Stimulated activated CD8-positive, alpha-beta memory T cell treated with anti-CD3 and anti-CD28 coated beads, Interleukin-4, amount 100 ng/mL, for 4 hours (primary cell): ENCODE results near the gene BRIP1.
"Not testable (repeated sequence)": the region's sequence is repeated elsewhere in the genome, so short reads cannot be mapped to it uniquely, and the experiment has no call there.

Source experiments
- DNase-seq, 2 donors: peaks; one replicate each; pipeline ENCODE4 v3.0.0-alpha.2; 2020; ENCODE audit warnings: low read depth in 2 of 2, low spot score in 1 of 2

The BRIP1 gene

DNA sequence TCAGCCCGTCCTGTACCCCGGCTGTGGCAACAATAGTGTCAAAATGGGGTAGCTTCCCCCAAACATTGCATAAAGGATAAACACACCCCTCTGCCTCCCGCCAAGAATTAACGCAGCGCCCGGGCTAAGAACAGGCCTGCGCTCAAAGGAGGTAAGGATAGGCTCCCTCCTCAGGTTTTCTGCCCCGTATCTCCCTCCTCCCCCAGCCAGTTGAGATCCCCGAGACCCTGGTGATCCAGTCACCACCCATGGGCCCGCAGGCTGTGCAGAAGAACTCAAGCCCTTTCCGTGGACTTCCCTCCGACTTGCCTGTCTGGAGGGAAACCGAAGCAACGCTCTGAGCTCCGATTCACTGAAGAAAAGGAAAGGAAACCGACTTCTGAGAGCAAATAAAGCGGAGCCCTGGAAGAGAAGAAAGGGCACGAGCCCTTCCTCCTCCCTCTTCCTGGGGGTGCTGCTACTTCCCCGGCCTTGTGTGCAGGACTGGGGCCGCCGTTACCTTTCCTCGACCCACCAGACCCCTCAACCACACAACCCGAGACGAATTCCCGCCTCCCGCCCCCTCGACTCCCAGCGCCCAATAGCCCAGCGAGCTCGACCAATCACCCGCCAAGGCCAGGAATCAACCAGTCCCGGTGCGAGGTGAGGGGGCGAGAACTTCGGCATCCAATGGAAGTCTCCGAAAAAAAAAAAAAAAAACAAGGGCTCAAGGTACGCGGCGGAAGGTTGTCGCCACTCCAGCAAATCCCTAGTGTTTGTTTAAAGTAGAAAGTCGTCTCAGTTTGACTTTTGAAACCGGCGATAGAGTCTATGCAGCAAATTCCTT, at the start of gene BRIP1:
BRIP1 (minus strand) TSS at position 554 of the 826 bp plus-strand sequence. CDS start 1,989 bp downstream, outside the sequence.
- DNase-seq = peak; percentile 69 to 73

DNA sequence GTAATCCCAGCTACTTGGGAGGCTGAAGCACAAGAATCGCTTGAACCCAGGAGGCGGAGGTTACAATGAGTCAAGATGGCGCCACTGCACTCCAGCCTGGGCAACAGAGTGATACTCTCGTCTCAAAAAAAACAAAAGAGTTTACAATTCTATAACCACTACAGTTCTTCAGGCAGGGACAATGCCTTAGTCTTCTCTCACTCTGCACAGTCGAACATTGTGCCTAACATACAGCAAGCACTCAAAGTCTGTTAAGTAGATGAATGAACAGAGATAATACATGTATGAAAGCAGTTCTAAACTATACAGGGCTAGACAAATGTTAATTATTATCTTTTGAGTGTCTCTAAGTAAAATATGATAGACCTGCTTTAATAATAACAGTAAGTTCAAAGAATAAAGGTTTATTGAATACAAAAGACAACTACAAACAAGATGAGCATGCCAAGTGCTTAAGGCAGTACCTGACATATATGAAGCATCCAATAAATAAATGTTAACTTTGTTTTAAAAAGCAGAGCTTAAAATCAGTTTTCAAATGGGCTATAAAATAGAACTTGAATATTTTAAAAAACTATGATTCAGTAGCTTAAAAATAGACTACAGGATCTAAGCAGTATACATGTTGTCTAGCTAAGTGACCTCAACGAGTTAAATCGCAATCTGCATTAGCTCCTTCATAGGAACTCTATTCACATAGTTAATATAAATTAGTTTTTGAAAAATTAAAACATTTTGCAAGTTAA, 45.1 kb upstream of the BRIP1 start:
- no peak for DNase-seq

DNA sequence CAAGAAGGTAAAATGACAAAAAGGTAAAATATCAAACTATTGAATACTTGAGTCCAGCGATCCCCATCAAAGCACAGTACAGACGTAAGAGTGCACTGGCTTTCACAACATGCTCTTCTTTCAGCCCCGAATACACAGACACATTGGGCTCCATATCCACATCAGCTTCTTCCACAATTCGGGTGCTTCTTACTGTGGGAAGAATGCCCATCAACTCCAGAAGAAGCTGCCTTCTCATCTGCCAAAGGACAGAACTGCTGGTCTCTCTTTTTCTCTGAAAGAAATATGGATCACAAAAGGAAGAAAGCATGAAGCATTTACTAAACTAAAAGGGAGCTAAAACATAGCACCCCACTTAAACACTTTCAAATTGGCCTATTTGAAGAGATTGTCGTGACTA, 44.0 kb upstream of the BRIP1 start:
- no peak for DNase-seq

DNA sequence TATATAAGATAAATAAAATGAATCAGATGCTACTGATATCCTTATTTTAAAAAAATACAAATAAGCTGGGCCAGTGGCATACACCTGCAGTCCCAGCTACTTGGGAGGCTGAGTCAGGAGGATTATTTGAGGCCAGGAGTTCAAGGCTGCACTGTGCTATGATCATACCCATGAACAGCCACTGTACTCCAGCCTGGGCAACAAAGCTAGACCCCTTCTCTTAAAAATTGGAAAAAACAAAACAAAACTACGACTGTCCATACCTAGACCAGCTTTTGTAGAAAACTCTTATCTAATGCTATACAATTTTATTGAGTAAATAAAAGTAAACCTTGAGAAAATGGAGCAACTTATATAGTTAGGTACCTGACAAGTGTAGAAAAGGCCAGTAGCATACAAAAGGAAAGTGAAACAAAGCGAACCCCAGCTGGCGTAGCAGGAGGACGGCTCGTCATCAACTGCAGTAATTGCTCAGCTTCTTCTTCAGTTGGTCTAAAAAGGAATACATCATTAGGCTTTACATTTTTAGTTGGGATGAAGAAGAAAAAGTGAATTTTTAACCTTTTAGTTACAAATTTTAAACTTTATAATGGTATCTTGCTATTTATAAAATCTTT, 40.9 kb upstream of the BRIP1 start:
- DNase-seq = no peak

DNA sequence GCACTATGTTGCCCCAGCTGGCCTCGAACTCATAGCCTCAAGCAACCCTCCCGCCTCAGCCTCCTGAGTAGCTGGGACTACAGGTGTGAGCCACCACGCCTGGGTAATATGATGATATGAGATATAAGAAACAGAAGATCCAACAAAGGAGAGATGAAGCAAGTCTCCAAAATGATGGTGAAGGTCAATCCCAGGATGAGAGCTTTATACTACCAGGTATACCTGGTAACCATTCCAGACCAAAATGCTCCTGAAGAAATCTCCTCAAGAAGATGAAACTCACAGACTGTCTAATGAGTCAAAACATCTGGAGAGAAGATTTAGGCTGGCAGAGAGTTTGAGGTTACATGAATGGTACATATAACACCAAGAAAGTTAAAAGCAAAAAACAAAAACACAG, 39.9 kb upstream of the BRIP1 start:
- DNase-seq = no peak

DNA sequence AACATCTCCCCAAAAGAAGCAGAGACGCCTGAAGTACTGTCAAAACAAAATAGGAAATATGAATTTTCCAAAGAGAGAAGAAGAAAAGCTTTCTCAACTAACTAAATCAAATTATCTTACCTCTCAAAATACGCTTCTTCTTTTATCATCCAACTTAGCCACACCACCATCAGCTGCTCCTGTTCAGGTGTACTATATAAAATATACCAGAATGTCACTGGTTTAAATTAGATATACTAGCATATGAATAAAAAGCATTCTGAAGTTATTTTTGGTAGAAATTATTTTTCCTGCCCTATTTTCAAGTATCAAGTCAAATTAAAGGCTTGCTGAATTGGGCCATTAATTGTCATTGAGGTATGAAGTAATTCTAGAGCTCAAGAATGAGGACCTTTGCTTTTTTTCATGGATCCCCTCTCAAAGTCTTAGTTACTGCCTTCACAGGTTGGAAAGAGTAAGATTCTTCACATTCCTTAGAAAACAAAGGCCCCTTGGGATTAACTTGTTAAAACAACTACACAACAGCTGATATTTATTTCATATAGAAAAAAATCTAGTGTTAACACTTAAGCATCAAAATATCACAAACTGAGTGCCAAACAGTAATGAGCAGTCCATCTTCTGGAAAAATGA, 34.3 kb upstream of the BRIP1 start:
- DNase-seq = no peak

DNA sequence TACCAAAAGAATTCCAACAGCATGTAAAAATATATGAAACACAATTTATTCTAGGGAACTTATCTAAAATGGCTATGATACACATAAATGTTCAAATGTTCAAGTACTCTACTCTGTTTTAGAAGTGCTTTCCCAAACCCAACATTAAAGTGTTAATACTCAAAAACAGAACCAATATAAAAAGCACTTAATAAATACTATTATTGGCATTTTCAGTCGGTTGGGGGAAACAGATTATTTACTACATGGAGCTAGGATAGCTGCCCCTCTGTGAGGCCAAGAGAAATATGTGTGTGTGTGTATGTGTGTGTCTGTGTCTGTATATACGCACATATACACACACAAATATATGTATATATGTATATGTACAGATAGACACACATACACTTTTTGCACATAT, 32.1 kb upstream of the BRIP1 start:
- no peak for DNase-seq

DNA sequence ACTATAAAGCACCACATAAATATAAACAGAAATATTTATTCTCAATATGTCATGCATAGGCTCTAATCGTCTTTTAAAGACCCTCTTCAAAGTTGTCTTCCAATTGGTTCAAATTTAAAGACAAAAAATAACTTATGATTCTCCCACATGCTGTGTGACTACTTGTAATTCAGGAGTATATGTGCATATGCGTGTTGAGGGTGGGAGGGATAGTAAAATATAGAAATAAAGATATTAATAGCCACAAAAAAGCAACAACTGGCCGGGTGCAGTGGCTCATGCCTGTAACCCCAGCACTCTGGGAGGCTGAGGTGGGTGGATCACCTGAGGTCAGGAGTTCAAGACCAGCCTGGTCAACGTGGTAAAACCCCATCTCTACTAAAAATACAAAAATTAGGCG, 31.0 kb upstream of the BRIP1 start:
- DNase-seq = not testable (repeated sequence)

DNA sequence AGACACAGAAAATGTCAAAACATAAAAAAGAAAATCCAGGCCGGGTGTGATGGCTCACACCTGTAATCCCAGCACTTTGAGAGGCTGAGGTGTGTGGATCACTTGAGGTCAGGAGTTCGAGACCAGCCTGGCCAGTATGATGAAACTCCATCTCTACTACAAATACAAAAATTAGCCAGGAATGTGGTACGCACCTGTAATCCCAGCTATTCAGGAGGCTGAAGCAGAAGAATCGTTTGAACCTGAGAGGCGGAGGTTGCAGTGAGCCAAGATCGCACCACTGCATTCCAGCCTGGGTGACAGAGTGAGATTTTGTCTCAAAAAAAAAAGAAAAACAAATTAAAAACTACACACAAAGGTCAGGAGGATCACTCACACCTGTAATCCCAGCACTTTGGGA, 24.4 kb upstream of the BRIP1 start:
- not testable (repeated sequence) for DNase-seq

DNA sequence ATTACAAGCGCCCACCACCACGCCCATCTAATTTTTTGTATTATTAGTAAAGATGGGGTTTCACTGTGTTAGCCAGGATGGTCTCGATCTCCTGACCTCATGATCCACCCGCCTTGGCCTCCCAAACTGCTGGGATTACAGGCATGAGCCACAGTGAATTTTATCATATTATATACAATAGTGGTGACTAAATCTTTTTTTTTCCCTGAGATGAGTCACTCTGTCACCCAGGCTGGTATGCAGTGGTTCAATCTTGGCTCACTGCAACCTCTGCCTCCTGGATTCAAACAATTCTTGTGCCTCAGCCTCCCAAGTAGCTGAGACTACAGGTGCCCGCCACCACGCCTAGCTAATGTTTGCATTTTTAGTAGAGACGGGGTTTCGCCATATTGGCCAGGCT, 22.5 kb upstream of the BRIP1 start:
- DNase-seq = not testable (repeated sequence)

DNA sequence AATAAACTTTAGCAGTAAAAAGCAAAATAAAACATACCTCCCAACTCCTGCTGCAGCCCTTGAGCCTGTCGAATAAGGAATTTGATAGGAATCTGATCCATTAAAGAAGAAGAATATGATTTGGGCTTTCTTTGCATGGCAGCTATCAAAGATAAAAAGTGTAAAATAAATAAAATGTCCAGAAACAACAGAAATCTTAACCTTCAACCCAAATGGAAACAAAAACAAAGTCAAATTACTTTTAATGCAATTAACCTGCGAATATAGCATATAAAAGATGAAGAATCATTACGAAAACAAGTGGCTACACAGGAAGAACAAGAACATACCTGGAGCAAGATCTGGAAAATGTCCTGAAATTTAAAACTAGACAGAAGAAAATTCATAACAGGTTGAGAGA, 21.5 kb upstream of the BRIP1 start:
- DNase-seq = no peak

DNA sequence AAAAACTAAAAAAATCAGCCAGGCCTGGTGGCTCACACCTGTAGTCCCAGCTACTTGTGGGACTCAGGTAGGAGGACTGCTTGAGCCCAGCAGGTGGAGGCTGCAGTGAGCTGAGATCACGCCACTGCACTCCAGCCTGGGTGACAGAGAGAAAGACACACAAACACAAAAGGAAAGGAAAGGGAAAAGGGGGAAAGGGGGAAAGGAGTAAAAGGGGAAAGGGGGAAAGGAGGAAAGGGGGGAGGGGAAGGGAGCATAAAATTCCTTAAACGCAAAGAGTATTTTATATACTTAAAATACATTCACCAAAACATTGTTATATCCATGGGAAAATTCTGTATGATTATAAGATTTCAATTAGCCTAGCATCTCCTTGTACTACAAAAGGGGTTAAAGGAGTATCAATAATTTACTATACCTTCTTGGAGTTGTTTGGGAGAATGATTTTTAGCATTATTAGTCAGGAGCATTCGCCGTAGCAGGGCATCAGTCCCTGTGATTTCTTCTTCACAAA, 17.3 kb upstream of the BRIP1 start:
- DNase-seq = no peak

DNA sequence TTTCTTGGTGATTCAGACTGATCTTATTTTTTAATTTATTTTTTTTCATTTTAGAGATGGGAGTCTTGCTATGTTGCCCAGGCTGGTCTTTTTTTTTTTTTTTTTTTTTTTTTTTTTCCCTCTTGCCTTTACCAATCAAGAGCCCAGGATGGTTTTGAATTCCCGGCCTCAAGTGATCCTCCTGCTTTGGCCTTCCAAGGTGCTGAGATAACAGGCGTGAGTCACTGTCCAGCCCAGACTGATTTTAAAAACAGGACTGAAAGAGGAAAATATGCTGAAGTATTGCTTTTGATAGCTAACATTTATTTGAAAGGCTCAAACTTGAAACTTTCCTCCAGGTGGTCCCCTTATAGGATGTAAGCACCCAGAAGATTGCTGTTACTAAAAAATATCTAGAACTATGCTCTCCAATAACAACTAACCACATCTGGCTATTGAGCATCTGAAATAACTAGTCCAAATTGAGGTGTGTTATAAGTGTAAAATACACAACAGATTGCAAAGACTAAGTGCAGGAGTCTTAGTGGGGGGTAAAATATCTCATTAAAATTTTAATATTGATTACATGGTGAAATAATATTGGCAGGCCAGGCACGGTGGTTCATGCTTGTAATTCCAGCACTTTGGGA, 15.8 kb upstream of the BRIP1 start:
- DNase-seq = no peak

DNA sequence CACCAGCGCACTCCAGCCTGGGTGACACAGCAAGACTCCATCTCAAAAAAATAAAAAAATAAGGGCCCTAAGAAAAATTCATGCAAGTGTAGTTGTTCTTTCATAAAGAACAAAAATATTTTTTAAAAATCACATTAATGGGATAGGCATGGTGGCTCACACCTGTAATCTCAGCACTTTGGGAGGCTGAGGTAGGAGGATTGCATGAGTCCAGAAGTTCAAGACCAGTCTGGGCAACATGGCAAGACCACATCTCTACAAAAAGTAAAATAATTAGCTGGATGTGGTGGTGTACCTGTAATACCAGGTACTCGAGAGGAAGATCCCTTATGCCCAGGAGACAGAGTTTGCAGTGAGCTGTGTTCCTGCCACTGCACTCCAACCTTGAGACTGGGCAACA, 15.2 kb upstream of the BRIP1 start:
- no peak for DNase-seq

DNA sequence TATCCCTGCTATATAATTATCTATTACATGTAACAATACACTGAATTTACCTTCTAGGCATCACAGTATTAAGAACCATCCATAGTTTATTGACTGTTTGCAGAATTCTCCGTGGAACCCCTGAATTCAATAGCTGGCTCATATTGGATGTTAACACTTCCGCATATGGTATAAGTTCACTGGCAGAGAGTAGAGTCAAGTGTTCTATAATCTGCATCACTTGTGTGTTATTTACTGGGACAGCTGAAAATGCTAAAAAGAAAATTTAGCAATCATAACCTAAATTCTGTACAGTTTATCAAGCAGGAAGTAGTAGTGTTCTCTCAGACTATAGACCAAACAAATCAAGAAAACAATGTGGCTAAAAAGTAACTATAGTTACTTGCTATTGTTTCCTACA, 14.5 kb upstream of the BRIP1 start:
- DNase-seq = no peak

DNA sequence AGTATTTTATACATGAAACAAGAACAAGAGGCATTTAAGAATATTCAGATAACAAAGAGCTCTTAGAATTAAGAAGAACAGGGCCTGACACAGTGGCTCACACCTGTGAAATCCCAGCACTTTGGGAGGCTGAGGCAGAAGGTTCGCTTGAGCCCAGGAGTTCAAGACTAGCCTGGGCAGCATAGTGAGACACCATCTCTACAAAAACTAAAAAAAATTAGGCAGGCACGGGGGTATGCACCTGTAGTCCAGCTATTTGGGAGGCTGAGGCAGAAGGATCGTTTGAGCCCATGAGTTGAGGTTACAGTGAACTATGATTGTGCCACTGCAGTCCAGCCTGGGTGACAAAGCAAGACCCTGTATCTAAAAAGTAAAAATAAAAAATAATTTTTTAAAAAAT, 12.5 kb upstream of the BRIP1 start:
- DNase-seq = no peak

DNA sequence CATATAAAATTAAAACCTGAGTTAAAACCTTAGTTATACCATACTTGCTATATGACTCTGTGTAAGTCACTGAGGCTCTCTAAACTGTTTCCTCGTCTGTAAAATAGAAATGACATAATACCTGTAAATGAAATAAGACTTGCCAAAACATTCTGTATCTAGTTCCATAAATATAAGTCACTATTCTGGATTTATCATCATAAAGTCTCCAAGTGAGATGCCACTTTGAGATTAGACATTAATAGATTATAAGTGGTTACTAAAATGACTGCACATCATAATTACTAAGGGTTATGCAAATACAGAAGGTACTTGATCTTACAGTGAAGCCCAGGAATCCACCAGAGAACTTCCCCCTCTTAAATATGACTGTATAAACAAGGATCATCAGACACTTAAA, 12.0 kb upstream of the BRIP1 start:
- no peak for DNase-seq

DNA sequence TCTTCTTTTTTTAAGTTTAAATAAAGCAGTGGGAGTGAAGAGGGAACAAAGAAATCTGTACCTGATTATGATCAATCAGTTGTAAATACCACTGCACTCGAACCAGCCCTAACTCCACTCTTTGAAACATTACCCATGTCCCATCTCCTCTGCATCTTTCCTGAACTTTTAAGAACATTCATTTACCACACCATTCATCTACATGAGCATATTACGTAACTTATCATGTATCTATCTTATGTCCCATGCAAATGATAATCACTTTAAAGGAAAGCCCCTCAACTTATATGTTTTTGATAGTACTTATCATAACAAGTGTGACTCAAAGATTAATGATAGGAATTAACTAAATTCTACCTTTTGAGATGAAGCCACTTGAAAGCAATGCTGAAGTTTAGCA, 10.7 kb upstream of the BRIP1 start:
- DNase-seq = no peak

DNA sequence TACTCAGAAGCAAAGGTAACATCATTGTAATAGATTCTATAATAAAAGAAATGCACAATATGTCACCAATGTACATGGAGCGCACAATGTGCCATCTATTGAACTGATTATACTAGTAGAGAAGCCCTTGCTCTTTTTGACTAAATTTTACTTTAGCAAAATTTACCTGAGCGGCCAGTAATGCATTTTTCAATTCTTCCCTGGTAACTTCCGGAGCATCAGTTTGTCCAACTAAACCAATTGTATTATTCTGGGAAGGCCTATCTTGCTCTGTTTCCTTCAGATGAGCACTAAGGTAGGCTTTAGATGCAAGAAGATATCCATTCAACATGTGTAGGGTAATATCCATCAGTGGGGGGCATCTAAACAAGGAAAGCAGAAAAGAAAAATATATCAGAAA, 8.8 kb upstream of the BRIP1 start:
- DNase-seq = no peak

DNA sequence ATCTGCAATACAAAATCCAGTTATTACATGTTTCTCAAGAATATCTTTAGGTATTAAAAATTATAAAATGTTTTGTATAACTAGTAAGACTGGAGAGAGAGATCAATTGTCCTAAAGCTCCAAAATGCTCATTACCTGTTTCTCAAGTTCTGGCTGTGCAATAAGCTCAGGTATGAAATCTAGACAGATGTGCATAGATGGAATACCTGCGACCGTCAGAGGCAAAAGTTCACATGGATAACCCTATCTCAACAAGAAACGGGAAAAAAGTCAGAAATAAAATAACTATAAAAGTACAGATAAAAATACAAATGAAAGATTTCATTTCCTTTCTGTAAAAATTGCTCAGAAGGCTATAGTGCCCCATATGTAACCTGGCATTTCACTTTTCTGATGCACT, 5.8 kb upstream of the BRIP1 start:
- no peak for DNase-seq

DNA sequence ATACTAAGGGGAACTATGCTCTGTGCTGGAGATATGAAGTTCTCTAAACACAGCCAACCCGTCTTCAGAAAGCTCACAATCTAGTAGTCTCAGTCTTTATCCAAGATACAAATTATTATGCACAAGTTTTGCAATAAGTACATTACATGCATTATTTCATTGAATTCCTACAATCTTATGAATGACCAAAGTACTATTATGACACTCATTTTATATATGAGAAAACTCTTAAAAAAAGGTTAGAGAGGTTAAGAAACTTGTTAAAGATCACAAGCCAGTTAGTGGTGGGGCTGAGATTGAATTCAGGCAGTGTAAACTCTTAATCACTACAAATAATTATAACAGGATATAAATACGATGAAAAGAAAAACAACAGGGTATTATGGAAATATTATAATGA, 4.7 kb upstream of the BRIP1 start:
- no peak for DNase-seq
